Spleen (tissue), 7 donors: ENCODE results near the gene ZNF771.

Experiments used
- POLR2A ChIP-seq, 3 donors: fragments of 450-650 bp; IDR thresholded peaks; one replicate each; pipeline ENCODE4 v1.5.1; 2017; ENCODE audit warnings: antibody characterized with exemption in 3 of 3, mild to moderate bottlenecking in 1 of 3
- POLR2AphosphoS5 ChIP-seq, 3 donors: sonication (generic); formaldehyde crosslinking; IDR thresholded peaks; one replicate each; pipeline ENCODE4 v1.5.1; 2017; ENCODE audit warnings: antibody characterized with exemption in 3 of 3
- TF ChIP-seq, protein P1 (sequence below), 11 experiments: fragments of 200-600 bp in 7 of 11; fragments of 450-650 bp in 4 of 11; sonication (generic) in 4 of 11; IDR thresholded peaks in 8 of 11; conservative IDR thresholded peaks in 3 of 11; 1 replicate in 7 of 11; 2 replicates in 4 of 11; pipeline versions ENCODE4 v1.4.0 to v1.8.0; 2016 to 2021; ENCODE audit warnings: antibody characterized with exemption in 11 of 11, inconsistent platforms in 4 of 11, mild to moderate bottlenecking in 1 of 11
- donor health status: DM: no; HTN: no; CAD: no; lungs with moderate emphysema.
- donor health status: DM: no; HTN: no; CAD: no.
- donor health status: DM: no; HTN: no; CAD: no.

DNA sequence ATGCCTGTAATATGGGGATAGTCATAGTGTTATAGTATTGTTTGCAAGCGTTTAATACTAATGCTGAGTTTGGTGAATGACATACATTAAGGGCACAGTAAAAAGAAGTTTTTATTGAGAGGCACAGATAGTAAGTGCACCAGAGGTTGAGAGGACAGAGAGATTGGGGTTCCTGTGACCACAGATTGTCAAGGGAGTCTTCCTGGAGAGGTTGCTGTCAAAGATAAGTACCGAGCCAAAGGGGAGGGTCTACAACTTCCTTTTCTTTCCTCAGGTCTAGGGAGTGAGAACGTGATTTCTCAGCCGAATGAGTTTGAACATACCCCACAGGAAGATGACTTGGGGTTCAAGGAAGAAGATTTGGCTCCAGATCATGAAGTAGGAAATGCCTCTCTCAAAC, 10.3 kb upstream of the ZNF771 start:
- TF ChIP-seq POLR2AphosphoS5 (IDR thresholded peaks at IDR 0.05): no peak
- TF ChIP-seq, protein P1, sequence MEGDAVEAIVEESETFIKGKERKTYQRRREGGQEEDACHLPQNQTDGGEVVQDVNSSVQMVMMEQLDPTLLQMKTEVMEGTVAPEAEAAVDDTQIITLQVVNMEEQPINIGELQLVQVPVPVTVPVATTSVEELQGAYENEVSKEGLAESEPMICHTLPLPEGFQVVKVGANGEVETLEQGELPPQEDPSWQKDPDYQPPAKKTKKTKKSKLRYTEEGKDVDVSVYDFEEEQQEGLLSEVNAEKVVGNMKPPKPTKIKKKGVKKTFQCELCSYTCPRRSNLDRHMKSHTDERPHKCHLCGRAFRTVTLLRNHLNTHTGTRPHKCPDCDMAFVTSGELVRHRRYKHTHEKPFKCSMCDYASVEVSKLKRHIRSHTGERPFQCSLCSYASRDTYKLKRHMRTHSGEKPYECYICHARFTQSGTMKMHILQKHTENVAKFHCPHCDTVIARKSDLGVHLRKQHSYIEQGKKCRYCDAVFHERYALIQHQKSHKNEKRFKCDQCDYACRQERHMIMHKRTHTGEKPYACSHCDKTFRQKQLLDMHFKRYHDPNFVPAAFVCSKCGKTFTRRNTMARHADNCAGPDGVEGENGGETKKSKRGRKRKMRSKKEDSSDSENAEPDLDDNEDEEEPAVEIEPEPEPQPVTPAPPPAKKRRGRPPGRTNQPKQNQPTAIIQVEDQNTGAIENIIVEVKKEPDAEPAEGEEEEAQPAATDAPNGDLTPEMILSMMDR (IDR thresholded peaks at IDR 0.05 in 8 of 11, conservative IDR thresholded peaks at IDR 0.05 in 3 of 11): no peak
- TF ChIP-seq POLR2A (IDR thresholded peaks at IDR 0.05): no peak
